Right ventricle myocardium inferior (tissue), 1 donor: Measurements from ENCODE around the gene AGAP3. TPM values are rescaled to one million over a fixed set of nuclear protein-coding genes. Genes with fewer than 3 reads are reported as not detected.

Experiments
- ATAC-seq: fragments of 200-7000 bp; cut with Tn5 transposase; one replicate; pipeline ENCODE4 v1.9.1; 2020; ENCODE audit warnings: mild to moderate bottlenecking, moderate library complexity
- DNase-seq: peaks from one replicate; pipeline ENCODE4 v3.0.0; 2021; ENCODE audit errors: missing footprints
- intact Hi-C: fragments of 100-400 bp; cut with DNase I; formaldehyde crosslinking; loops from one replicate; pipeline ENCODE4 v1.11.0; 2022
- total RNA-seq: library from RNA; stranded (reverse); fragmentation: NEBNext Ultra II Directional; extraction: Animal tissue kit (Norgen Biotek cat#: 25700); gene quantifications from one replicate; pipeline ENCODE4 v1.2.1, GENCODE V29; 2021
- donor health status: DM: no; HTN: yes; CAD: no; lungs with severe emphysema.

Gene AGAP3
- total RNA-seq, 1 donor from 2014 or later = 57.4 TPM

DNA sequence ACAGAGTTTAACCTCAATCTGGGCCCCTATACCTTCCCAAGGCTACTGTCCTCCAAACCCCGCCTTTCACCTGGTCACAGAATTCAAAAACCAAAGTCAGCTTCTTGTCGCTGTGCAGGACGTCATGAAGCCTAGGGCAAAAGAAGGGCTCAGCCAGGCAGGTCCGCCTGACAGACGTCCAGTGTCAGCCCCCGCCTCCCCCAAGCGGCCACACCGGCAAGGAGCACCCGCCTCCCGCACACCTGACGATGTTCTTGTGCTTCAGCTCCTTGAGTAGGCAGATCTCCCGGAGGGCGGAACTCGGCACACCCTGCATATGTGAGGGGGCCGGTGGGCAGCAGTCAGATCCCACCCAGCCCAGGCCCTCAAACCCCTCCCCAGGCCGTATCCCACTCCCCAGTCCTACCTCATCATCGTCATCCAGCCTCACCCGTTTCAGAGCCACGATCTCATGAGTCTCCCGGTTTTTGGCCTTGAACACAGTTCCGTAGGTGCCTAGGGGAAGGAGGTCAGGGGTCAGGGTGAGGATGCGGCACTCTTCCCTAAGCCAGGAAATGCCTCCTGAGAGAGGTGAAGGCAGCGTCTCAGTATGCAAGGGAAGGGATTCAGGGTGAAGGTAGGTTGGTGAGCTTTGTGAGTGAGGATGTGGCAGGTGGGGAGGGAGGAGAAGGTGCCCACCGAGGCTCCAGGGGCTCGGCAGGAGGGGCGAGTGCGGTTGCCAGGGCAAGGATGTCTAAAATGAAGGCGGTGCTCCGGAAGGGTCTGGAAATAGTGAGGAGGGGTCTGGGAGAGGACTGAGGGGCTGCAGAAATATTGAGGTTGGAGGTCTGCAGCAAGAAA, 29.4 kb upstream of the AGAP3 start:
- intact Hi-C loops = loop anchor here (2.0 kb wide), 1 partner anchor 58 kb away; no protein-coding TSS in a partner anchor
- no peak for DNase-seq
- no peak for ATAC-seq

- DNase-seq (no peak), ATAC-seq (no peak)
- intact Hi-C loops = loop anchor here (2.0 kb wide), 1 partner anchor 57 kb away; no protein-coding TSS in a partner anchor
These were observed 28.7 kb upstream of the AGAP3 start, which contains the start of gene CDK5 for GRCh38 chr7:151057506-151057988. Gene CDK5 (minus strand): TSS chr7:151057897. CDS start chr7:151057848, 49 bp downstream.

- intact Hi-C loops = loop anchor here (2.0 kb wide), 2 partner anchors 25 to 57 kb away; partner anchors contain the start of gene TMUB1
These were observed 28.1 kb upstream of the AGAP3 start for GRCh38 chr7:151057989-151058780.

GRCh38 chr7:151058781-151059366, 27.4 kb upstream of the AGAP3 start:
- ATAC-seq (no peak), DNase-seq (no peak)
- intact Hi-C loops = loop anchor here (1.0 to 2.0 kb wide), 2 partner anchors 24 to 31 kb away; partner anchors contain the start of genes ABCB8 and TMUB1

More at GRCh38 chr7:151057989-151058780, 28.1 kb upstream of the AGAP3 start:
- peak; percentile 93 for ATAC-seq
- DNase-seq = peak; percentile 99

GRCh38 chr7:151059367-151060112, 26.7 kb upstream of the AGAP3 start, which contains the start of gene SLC4A2:
Gene SLC4A2 (plus strand): TSS chr7:151059589. CDS start chr7:151061988, 2,399 bp downstream.
- ATAC-seq = peak; percentile 70
- DNase-seq = peak; percentile 91
- intact Hi-C loops = loop anchor here (1.0 to 2.0 kb wide), 2 partner anchors 23 to 31 kb away; partner anchors contain the start of genes ABCB8 and TMUB1

DNA sequence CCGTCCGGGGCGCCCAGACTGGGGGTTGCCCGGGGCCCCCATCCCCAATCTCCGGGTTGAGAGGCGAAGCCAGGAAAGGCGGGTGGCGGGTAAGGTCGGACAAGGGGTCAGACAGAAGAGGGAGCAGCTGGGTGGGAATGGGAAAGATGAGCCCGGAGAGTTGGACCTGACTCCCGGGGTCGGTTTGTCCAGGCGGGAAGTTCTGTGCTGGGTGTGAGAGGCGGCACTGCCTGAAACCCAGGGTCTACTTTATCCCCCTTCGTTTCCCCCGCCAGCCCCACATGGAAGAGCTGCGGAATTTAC, 26.2 kb upstream of the AGAP3 start:
- intact Hi-C loops = no loop called here
- DNase-seq = no peak

GRCh38 chr7:151060416-151061212, 25.7 kb upstream of the AGAP3 start:
- DNase-seq (no peak), ATAC-seq (no peak)
- intact Hi-C loops = no loop called here

More for the DNA sequence above, 26.2 kb upstream of the AGAP3 start:
- ATAC-seq = no peak

DNA sequence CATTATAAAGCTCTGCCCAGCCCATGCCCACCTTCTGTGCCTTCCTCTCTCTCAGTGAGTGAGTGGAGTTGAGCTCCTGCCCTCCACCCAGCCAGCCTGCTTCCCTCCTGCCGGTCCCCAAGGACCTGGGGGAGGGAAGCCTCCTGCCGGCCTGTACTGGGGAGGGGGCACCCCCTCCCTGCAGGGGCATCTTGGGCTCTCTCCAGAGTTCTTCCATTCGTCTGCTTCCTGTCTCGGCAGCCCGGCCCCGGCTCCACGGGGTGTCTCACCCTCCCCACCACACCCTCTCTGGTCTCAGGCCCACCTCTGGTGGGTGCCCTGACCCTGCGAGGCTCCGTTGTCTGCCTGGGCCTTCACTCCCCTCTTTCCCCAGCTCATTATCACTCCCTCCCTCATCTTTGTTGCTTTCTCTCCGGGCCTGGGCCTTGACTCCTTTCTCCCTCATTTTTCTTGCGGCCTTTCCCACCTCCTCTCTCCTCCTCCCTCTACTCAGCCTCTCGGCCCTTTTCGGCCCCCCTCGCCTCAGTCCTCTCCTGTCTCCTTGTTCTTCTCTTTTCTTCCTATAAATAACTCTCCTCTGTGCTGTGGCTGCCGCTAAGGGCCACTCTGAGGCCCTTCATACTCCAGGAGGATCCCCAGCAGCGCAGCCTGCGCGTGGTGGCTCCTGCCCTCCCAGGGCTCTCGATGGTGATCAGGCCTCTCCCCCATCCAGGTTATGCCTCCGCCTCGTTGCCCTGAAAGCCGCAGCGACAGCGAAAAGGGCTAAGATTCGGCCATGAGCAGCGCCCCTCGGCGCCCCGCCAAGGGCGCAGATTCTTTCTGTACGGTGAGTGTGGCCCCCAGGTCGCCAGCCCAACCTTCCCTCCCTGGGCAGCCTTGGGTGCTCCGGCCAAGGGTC, 24.8 kb upstream of the AGAP3 start:
- ATAC-seq (no peak), DNase-seq (no peak)
- intact Hi-C loops = no loop called here

DNA sequence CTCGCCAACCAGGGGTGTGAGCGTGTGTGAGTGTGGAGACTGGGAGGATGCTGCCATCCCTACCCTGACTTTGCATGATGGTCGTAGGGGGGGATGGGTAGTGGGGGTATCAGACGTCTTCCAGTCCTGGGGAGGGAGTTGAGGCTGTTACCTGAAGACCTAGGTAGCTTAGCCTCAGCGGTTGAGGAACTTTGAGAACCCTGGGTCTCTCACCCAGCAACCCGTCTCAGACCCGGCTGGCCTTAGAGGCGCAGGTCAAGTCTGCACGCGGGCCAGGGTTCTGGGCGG, 24.2 kb upstream of the AGAP3 start:
- DNase-seq = no peak
- intact Hi-C loops = no loop called here
- no peak for ATAC-seq

DNA sequence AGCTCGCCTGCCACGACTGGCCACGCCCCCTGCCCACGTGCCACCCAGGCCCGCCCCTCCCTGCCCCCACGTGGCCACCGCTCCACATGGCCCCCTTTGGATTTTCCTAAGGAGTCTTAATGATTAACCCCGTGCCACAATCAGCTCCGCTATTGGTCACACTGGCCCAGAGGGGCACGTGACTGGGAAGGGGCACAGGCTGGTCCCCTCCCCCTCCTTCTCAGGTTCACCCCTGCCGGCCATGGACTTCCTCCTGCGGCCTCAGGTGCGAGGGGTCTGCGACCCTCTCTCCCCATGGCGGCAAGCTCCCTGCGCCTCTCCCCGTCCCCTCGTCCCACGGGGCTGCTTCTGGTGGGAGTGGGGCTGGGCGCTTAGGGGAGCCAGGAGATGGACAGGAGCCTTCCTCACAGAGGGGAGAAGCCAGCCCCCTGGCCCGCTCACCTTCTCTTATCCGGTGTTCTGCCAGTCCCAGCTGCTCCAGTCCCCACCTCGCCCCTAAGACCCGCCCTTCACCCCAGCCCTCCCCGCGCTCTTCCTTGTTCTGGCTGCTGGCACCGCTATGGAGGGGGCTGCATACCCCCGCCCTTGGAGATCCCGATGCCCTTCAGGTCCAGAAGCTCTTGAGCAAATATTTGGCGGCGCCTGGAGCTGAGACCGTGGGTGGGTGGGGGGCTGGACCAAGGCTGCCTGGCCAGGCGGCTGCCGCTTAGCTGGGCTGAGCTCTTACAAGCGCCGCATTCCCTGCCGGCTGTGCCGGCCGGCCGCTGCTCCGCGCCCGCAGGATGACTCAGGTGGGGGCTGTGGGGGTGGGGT, 23.7 kb upstream of the AGAP3 start:
- intact Hi-C loops = no loop called here

DNA sequence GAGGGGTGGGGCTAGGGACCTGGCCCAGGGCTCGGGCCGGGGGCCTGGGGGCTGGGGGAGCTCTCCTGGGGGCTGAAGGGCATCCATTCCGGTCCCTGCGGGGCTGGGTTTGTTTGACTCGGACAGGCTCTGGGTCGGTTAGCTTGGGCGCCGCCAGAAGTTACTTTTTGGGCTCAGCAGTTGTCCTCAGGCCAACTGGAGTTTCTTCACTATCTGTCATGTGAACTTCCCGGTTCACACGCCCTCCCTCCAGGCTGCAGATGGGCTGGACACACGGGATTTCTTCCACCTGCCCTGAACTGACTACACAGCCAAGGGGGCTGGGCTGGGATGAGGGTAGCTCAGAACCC, 23.1 kb upstream of the AGAP3 start:
- no peak for ATAC-seq
- no peak for DNase-seq
- intact Hi-C loops = no loop called here

More for the DNA sequence above, 23.7 kb upstream of the AGAP3 start:
- ATAC-seq = no peak
- DNase-seq = no peak

DNA sequence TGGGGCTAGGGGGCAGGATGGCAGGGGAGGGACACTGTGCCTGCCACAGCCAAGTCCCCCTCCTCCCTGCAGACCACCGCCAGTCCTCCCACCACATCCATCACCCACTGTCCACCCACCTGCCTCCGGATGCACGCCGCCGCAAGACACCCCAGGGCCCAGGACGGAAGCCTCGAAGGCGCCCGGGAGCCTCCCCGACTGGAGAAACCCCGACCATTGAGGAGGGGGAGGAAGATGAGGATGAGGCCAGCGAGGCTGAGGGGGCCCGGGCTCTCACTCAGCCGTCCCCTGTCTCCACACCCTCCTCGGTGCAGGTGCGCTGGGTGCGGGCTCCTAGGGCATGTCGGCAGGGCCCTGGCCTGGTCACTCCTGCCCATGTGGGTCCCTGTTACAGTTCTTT, 21.8 kb upstream of the AGAP3 start:
- intact Hi-C loops = no loop called here
- ATAC-seq (no peak), DNase-seq (no peak)

DNA sequence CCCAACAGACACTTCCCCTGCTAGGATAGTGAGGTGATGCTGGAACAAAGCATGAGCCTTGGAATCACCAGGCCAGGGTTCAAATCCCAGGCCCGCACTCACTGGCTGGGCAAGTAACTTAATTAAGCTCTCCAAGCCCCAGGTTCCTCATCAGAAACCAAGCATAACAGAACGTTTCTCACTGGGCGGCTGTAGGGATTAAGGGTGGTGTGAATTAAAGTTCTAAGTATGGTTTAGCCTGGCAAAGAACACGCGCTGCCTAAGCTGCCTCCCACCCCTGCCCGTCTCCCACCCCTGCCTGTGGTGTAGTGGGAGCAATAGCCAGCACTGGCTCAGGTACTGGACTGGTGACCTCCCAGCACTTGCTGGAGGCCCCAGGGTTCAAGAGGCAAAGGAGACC, 21.3 kb upstream of the AGAP3 start:
- ATAC-seq (no peak), DNase-seq (no peak)
- intact Hi-C loops = no loop called here

GRCh38 chr7:151065516-151065915, 20.8 kb upstream of the AGAP3 start:
- ATAC-seq = no peak
- no peak for DNase-seq
- intact Hi-C loops = no loop called here

- intact Hi-C loops = no loop called here
- DNase-seq (no peak), ATAC-seq (no peak)
These were observed 19.9 kb upstream of the AGAP3 start for GRCh38 chr7:151066273-151066974.
